ENCODE data around the gene RNASEH2B. TPM values are rescaled to one million over a fixed set of nuclear protein-coding genes. Genes with fewer than 3 reads are reported as not detected.

Gene RNASEH2B
- total and polyA plus RNA-seq, 2 experiments from 2014 or later, result 39.0 to 64.8 TPM

DNA sequence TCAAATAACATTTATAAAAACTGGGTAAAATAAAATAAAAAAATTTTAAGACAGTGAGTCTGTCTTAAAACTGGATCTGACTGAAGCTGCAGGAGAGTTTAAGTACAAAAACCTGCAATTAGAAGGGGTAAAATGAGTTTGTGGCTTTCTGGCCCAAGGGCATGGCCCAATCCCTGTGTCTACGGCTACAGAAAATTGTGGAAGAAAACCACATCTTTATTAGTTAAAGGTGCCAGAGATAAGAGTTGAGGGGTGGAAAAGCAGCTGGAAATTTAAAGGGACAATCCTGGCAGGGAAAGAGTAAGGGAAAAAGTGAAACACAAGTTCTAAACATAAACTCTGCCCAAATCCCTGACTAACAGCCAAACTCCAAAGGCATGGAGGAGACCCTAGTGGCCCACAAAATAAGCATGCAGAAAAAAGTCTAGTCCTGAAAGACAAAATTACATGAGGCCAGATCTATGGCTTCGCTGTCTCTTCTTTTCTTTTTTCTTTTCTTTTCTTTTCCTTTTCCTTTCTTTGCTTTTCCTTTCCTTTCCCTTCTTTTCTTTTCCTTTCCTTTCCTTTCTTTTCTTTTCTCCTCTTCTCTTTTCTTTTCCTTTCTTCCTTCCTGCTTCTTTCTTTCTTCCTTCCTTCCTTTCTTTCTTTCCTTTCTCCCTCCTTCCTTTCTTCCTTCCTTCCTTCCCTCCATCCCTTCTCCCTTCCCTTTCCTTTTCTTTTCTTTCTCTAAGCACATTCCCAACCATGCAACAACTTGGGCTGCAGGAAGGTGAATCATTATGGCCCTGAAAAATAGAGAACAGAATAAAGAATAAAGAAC is 42.6 kb upstream of the RNASEH2B start:
- no peaks in the 10 kb centered on the region for H3K27me3 Mint-ChIP-seq (ENCODE audit: insufficient read depth, low read depth, poor library complexity)
- DNase-seq (ENCODE audit: low spot score), result no peak

More for the DNA sequence above, 42.6 kb upstream of the RNASEH2B start:
- Histone ChIP-seq H3K27me3 (ENCODE audit: insufficient read depth) (no peaks in the 10 kb centered on the region), H3K27ac (ENCODE audit: low read depth) (no peak overlapping the region), H3K79me2 (replicated peaks; ENCODE audit: insufficient read depth) (no peaks in the 10 kb centered on the region), H3K4me2 (no peak overlapping the region), H3K4me1 (ENCODE audit: insufficient read depth) (peaks cover 7% of the 10 kb centered on the region), H3K36me3 (ENCODE audit: insufficient read depth) (no peaks in the 10 kb centered on the region), H4K20me1 (replicated peaks; ENCODE audit: insufficient read depth) (no peaks in the 10 kb centered on the region), H2AFZ (peak overlapping the region; percentile 89; the same call in 1 of the 2 replicates), H3K4me3 (no peak overlapping the region), H3K9me2 (ENCODE audit: insufficient read depth) (no peaks in the 10 kb centered on the region), H3F3A (replicated peaks; ENCODE audit: low read depth) (no peaks in the 10 kb centered on the region)
- no peaks in the 10 kb centered on the region; the same call in 2 of the 3 replicates for H3K36me3 Mint-ChIP-seq (ENCODE audit: low read depth)
- no peak overlapping the region for H3K4me3 Mint-ChIP-seq
- no peaks in the 10 kb centered on the region for H3K9me3 Mint-ChIP-seq
- H3K27ac Mint-ChIP-seq, result no peak overlapping the region
- H3K4me1 Mint-ChIP-seq, result peaks cover 6% of the 10 kb centered on the region; the same call in 2 of the 3 replicates
- no peak for ATAC-seq
- no peak for TF ChIP-seq JUNB (IDR thresholded peaks at IDR 0.05; ENCODE audit: unreplicated experiment)
- no peak for TF ChIP-seq POLR2AphosphoS5 (IDR thresholded peaks at IDR 0.05; ENCODE audit: low read depth)
- TF ChIP-seq CREB1 (CRISPR knock-in tag; IDR thresholded peaks at IDR 0.05; ENCODE audit: low read depth), result no peak
- no peak for TF ChIP-seq ZNF462 (CRISPR knock-in tag; IDR thresholded peaks at IDR 0.05)
- TF ChIP-seq ZNF331 (CRISPR knock-in tag; IDR thresholded peaks at IDR 0.05; ENCODE audit: low read depth), result no peak
- TF ChIP-seq ETS1 (IDR thresholded peaks at IDR 0.05), result no peak
- no peak for TF ChIP-seq STAT1 (IDR thresholded peaks at IDR 0.05; ENCODE audit: unreplicated experiment)
- no peak for TF ChIP-seq ZNF114 (CRISPR knock-in tag; IDR thresholded peaks at IDR 0.05)
- TF ChIP-seq, protein P1, sequence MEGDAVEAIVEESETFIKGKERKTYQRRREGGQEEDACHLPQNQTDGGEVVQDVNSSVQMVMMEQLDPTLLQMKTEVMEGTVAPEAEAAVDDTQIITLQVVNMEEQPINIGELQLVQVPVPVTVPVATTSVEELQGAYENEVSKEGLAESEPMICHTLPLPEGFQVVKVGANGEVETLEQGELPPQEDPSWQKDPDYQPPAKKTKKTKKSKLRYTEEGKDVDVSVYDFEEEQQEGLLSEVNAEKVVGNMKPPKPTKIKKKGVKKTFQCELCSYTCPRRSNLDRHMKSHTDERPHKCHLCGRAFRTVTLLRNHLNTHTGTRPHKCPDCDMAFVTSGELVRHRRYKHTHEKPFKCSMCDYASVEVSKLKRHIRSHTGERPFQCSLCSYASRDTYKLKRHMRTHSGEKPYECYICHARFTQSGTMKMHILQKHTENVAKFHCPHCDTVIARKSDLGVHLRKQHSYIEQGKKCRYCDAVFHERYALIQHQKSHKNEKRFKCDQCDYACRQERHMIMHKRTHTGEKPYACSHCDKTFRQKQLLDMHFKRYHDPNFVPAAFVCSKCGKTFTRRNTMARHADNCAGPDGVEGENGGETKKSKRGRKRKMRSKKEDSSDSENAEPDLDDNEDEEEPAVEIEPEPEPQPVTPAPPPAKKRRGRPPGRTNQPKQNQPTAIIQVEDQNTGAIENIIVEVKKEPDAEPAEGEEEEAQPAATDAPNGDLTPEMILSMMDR (conservative IDR thresholded peaks at IDR 0.05; ENCODE audit: low read depth in 2 of 2), result no peak
- TF ChIP-seq, protein P2, sequence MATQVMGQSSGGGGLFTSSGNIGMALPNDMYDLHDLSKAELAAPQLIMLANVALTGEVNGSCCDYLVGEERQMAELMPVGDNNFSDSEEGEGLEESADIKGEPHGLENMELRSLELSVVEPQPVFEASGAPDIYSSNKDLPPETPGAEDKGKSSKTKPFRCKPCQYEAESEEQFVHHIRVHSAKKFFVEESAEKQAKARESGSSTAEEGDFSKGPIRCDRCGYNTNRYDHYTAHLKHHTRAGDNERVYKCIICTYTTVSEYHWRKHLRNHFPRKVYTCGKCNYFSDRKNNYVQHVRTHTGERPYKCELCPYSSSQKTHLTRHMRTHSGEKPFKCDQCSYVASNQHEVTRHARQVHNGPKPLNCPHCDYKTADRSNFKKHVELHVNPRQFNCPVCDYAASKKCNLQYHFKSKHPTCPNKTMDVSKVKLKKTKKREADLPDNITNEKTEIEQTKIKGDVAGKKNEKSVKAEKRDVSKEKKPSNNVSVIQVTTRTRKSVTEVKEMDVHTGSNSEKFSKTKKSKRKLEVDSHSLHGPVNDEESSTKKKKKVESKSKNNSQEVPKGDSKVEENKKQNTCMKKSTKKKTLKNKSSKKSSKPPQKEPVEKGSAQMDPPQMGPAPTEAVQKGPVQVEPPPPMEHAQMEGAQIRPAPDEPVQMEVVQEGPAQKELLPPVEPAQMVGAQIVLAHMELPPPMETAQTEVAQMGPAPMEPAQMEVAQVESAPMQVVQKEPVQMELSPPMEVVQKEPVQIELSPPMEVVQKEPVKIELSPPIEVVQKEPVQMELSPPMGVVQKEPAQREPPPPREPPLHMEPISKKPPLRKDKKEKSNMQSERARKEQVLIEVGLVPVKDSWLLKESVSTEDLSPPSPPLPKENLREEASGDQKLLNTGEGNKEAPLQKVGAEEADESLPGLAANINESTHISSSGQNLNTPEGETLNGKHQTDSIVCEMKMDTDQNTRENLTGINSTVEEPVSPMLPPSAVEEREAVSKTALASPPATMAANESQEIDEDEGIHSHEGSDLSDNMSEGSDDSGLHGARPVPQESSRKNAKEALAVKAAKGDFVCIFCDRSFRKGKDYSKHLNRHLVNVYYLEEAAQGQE (IDR thresholded peaks at IDR 0.05; ENCODE audit: unreplicated experiment), result no peak
- TF ChIP-seq EZH2 (IDR thresholded peaks at IDR 0.05; ENCODE audit: low read depth, unreplicated experiment), result no peak
- TF ChIP-seq NANOG (IDR thresholded peaks at IDR 0.05; ENCODE audit: borderline replicate concordance), result no peak
- TF ChIP-seq EZH2phosphoT487 (IDR thresholded peaks at IDR 0.05; ENCODE audit: unreplicated experiment), result no peak

All from GM23338 (cell line).